HepG2 (cell line): ENCODE measurements around the gene DNAJA2. TPM values are rescaled to one million over a fixed set of nuclear protein-coding genes. Genes with fewer than 3 reads are reported as not detected.

Experiments
- AHR ChIP-seq: IDR thresholded peaks from 2 replicates; pipeline ENCODE4 v1.6.1; 2018; ENCODE audit warnings: missing genetic modification reagents, missing compliant biosample characterization
- KDM4B ChIP-seq: sonication (generic); formaldehyde crosslinking; IDR thresholded peaks from 2 replicates; pipeline ENCODE4 v1.4.0; 2020; ENCODE audit warnings: missing genetic modification reagents
- RBM22 ChIP-seq: fragments of 200-400 bp; formaldehyde crosslinking; optimal IDR thresholded peaks from 2 replicates; pipeline ENCODE3; 2017; ENCODE audit warnings: mild to moderate bottlenecking, low read length, moderate library complexity
- TCF12 ChIP-seq, 2 experiments: fragments of 450-650 bp in 1 of 2; sonication (generic) in 1 of 2; formaldehyde crosslinking in 1 of 2; IDR thresholded peaks; 2 replicates each; pipeline versions ENCODE4 v1.6.1 to v1.8.0; 2017 to 2022; ENCODE audit warnings: antibody characterized with exemption in 1 of 2, mild to moderate bottlenecking in 1 of 2, missing genetic modification reagents in 1 of 2, moderate library complexity in 1 of 2
- ZBTB1 ChIP-seq: sonication (generic); formaldehyde crosslinking; IDR thresholded peaks from 2 replicates; pipeline ENCODE4 v1.4.0; 2020; ENCODE audit warnings: missing genetic modification reagents, borderline replicate concordance
- ZC3H4 ChIP-seq: sonication (generic); formaldehyde crosslinking; IDR thresholded peaks from 2 replicates; pipeline ENCODE4 v1.4.0; 2020; ENCODE audit warnings: missing genetic modification reagents, borderline replicate concordance
- ZNF484 ChIP-seq: sonication (generic); formaldehyde crosslinking; IDR thresholded peaks from 2 replicates; pipeline ENCODE4 v1.5.1; 2020; ENCODE audit warnings: mild to moderate bottlenecking, low read depth, missing genetic modification reagents, borderline replicate concordance
- ZNF678 ChIP-seq: sonication (generic); formaldehyde crosslinking; IDR thresholded peaks from 2 replicates; pipeline ENCODE4 v1.4.0; 2020; ENCODE audit warnings: mild to moderate bottlenecking, missing genetic modification reagents
- ZNF709 ChIP-seq: sonication (generic); formaldehyde crosslinking; IDR thresholded peaks from 2 replicates; pipeline ENCODE4 v1.5.0; 2020; ENCODE audit warnings: mild to moderate bottlenecking, missing genetic modification reagents
- ZNF83 ChIP-seq: sonication (generic); formaldehyde crosslinking; IDR thresholded peaks from 2 replicates; pipeline ENCODE4 v1.4.0; 2020; ENCODE audit warnings: missing genetic modification reagents, mild to moderate bottlenecking, borderline replicate concordance
- polyA plus RNA-seq, 8 experiments: library from polyadenylated mRNA; depleted of rRNA in 3 of 8; stranded (reverse) in 7 of 8; unstranded in 1 of 8; fragments of >200 nt; fragmentation: Illumina TruSeq in 4 of 8; extraction: Trizol in 4 of 8; gene quantifications; 2 replicates each; pipeline versions ENCODE4 v1.2.1 to v1.2.3, GENCODE V29; 2011 to 2016; ENCODE audit warnings: low read depth in 4 of 8, missing spikeins in 1 of 8, mixed read lengths in 1 of 8; ENCODE audit not compliant: insufficient read depth in 1 of 8
- total RNA-seq, 5 experiments: library from RNA; depleted of rRNA; stranded (reverse); fragments of >200 nt; fragmentation: Illumina TruSeq; extraction: Trizol; gene quantifications; 2 replicates each; pipeline ENCODE4 v1.2.3, GENCODE V29; 2016; ENCODE audit warnings: low read depth in 1 of 5
- TF ChIP-seq, protein P1 (sequence below): sonication (generic); formaldehyde crosslinking; IDR thresholded peaks from 2 replicates; pipeline ENCODE4 v1.5.1; 2020; ENCODE audit warnings: missing genetic modification reagents, mild to moderate bottlenecking, borderline replicate concordance
- TF ChIP-seq, protein P2 (sequence below): sonication (generic); formaldehyde crosslinking; IDR thresholded peaks from 2 replicates; pipeline ENCODE4 v1.5.0; 2020; ENCODE audit warnings: mild to moderate bottlenecking, missing genetic modification reagents
- TF ChIP-seq, protein P3 (sequence below): IDR thresholded peaks from 2 replicates; pipeline ENCODE4 v1.6.1; 2016
- TF ChIP-seq, protein P4 (sequence below): sonication (generic); formaldehyde crosslinking; conservative IDR thresholded peaks from 2 replicates; pipeline ENCODE4 v1.4.0; 2020; ENCODE audit warnings: missing genetic modification reagents
- TF ChIP-seq, protein P5 (sequence below): sonication (generic); formaldehyde crosslinking; IDR thresholded peaks from 2 replicates; pipeline ENCODE4 v1.4.0; 2020; ENCODE audit warnings: low read depth, mild to moderate bottlenecking, missing genetic modification reagents
- TF ChIP-seq, protein P6 (sequence below): sonication (generic); formaldehyde crosslinking; IDR thresholded peaks from 2 replicates; pipeline ENCODE4 v1.4.0; 2020; ENCODE audit warnings: mild to moderate bottlenecking, missing genetic modification reagents

Gene DNAJA2
- total and polyA plus RNA-seq, 2 of the 13 experiments (the other 11 are each of a cell fraction or from before 2014, with no cell fraction given): 25.4 to 176 TPM

DNA sequence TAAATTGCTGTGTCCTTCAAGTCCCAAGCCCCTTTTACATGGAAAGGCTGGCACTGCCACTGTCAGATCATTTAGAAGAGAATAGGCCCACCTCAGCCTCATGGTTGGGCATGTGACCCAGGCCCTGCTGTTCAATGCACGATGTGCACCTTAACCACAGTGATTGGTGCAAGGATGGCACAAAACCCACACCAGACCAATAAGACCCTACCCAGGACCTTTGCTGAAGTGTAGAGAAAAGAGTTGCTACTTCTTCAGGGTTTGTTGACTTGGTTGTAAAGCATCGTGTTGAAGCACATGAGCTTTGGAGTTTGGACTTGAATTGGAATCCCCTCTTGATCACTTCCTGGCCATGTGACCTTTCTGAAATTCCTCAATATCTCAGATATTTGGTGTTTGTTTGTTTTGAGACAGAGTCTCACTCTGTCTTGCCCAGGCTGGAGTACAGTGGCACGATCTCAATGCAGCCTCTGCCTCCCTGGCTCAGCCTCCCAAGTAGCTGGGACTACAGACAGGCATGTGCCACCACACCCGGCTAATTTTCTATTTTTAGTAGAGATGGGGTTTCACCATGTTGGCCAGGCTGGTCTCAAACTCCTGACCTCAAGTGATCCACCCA is 24.8 kb downstream of the DNAJA2 start (continued):
- TF ChIP-seq, protein P1, sequence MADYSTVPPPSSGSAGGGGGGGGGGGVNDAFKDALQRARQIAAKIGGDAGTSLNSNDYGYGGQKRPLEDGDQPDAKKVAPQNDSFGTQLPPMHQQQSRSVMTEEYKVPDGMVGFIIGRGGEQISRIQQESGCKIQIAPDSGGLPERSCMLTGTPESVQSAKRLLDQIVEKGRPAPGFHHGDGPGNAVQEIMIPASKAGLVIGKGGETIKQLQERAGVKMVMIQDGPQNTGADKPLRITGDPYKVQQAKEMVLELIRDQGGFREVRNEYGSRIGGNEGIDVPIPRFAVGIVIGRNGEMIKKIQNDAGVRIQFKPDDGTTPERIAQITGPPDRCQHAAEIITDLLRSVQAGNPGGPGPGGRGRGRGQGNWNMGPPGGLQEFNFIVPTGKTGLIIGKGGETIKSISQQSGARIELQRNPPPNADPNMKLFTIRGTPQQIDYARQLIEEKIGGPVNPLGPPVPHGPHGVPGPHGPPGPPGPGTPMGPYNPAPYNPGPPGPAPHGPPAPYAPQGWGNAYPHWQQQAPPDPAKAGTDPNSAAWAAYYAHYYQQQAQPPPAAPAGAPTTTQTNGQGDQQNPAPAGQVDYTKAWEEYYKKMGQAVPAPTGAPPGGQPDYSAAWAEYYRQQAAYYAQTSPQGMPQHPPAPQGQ (CRISPR knock-in tag): no peak
- TF ChIP-seq ZC3H4 (CRISPR knock-in tag): no peak
- TF ChIP-seq, protein P2, sequence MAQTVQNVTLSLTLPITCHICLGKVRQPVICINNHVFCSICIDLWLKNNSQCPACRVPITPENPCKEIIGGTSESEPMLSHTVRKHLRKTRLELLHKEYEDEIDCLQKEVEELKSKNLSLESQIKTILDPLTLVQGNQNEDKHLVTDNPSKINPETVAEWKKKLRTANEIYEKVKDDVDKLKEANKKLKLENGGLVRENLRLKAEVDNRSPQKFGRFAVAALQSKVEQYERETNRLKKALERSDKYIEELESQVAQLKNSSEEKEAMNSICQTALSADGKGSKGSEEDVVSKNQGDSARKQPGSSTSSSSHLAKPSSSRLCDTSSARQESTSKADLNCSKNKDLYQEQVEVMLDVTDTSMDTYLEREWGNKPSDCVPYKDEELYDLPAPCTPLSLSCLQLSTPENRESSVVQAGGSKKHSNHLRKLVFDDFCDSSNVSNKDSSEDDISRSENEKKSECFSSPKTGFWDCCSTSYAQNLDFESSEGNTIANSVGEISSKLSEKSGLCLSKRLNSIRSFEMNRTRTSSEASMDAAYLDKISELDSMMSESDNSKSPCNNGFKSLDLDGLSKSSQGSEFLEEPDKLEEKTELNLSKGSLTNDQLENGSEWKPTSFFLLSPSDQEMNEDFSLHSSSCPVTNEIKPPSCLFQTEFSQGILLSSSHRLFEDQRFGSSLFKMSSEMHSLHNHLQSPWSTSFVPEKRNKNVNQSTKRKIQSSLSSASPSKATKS: no peak
- TF ChIP-seq AHR (CRISPR knock-in tag): no peak
- 0 out of 2 replicates have a peak, but pooled peaks have one; percentile 16 for TF ChIP-seq KDM4B (CRISPR knock-in tag)
- TF ChIP-seq RBM22: no peak
- TF ChIP-seq ZNF83: no peak
- TF ChIP-seq ZBTB1 (CRISPR knock-in tag): peak; percentile 43; the same call in 1 of the 2 replicates
- TF ChIP-seq, protein P3, sequence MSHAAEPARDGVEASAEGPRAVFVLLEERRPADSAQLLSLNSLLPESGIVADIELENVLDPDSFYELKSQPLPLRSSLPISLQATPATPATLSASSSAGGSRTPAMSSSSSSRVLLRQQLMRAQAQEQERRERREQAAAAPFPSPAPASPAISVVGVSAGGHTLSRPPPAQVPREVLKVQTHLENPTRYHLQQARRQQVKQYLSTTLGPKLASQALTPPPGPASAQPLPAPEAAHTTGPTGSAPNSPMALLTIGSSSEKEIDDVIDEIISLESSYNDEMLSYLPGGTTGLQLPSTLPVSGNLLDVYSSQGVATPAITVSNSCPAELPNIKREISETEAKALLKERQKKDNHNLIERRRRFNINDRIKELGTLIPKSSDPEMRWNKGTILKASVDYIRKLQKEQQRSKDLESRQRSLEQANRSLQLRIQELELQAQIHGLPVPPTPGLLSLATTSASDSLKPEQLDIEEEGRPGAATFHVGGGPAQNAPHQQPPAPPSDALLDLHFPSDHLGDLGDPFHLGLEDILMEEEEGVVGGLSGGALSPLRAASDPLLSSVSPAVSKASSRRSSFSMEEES (CRISPR knock-in tag): peak; percentile 92
- TF ChIP-seq, protein P4, sequence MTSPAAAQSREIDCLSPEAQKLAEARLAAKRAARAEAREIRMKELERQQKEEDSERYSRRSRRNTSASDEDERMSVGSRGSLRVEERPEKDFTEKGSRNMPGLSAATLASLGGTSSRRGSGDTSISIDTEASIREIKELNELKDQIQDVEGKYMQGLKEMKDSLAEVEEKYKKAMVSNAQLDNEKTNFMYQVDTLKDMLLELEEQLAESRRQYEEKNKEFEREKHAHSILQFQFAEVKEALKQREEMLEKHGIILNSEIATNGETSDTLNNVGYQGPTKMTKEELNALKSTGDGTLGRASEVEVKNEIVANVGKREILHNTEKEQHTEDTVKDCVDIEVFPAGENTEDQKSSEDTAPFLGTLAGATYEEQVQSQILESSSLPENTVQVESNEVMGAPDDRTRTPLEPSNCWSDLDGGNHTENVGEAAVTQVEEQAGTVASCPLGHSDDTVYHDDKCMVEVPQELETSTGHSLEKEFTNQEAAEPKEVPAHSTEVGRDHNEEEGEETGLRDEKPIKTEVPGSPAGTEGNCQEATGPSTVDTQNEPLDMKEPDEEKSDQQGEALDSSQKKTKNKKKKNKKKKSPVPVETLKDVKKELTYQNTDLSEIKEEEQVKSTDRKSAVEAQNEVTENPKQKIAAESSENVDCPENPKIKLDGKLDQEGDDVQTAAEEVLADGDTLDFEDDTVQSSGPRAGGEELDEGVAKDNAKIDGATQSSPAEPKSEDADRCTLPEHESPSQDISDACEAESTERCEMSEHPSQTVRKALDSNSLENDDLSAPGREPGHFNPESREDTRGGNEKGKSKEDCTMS (CRISPR knock-in tag): no peak
- TF ChIP-seq, protein P5, sequence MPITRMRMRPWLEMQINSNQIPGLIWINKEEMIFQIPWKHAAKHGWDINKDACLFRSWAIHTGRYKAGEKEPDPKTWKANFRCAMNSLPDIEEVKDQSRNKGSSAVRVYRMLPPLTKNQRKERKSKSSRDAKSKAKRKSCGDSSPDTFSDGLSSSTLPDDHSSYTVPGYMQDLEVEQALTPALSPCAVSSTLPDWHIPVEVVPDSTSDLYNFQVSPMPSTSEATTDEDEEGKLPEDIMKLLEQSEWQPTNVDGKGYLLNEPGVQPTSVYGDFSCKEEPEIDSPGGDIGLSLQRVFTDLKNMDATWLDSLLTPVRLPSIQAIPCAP (CRISPR knock-in tag): no peak
- no peak; the same call in 1 of the 2 replicates for TF ChIP-seq ZNF709 (CRISPR knock-in tag)
- no peak for TF ChIP-seq TCF12 (IDR thresholded peaks at IDR 0.05)
- 0 out of 2 replicates have a peak, but pooled peaks have one; percentile 40 for TF ChIP-seq TCF12 (CRISPR knock-in tag; IDR thresholded peaks at IDR 0.05)
- no peak for TF ChIP-seq ZNF678
- no peak for TF ChIP-seq ZNF484
- TF ChIP-seq, protein P6, sequence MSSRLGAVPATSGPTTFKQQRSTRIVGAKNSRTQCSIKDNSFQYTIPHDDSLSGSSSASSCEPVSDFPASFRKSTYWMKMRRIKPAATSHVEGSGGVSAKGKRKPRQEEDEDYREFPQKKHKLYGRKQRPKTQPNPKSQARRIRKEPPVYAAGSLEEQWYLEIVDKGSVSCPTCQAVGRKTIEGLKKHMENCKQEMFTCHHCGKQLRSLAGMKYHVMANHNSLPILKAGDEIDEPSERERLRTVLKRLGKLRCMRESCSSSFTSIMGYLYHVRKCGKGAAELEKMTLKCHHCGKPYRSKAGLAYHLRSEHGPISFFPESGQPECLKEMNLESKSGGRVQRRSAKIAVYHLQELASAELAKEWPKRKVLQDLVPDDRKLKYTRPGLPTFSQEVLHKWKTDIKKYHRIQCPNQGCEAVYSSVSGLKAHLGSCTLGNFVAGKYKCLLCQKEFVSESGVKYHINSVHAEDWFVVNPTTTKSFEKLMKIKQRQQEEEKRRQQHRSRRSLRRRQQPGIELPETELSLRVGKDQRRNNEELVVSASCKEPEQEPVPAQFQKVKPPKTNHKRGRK (CRISPR knock-in tag): no peak
